OCI-LY7 (cell line): ENCODE results near the gene NWD2. TPM values are rescaled to one million over a fixed set of nuclear protein-coding genes. Genes with fewer than 3 reads are reported as not detected.

ENCODE experiments used
- BruUV-seq: library from RNA; stranded (reverse); fragments of 400-500 nt; replicated peaks from 2 replicates; lab custom pipeline; 2021; lab: Mats Ljungman, UMichigan
- CTCF ChIA-PET: fragments of 300-600 bp; sonication (Branson Sonifier 250); formaldehyde crosslinking; loops from one replicate; lab custom pipeline; 2022; ENCODE audit warnings: antibody characterized with exemption; ENCODE audit not compliant: unreplicated experiment; lab: Charles Lee
- POLR2A ChIA-PET: fragments of 300-600 bp; sonication (Branson Sonifier 250); formaldehyde crosslinking; loops from one replicate; lab custom pipeline; 2022; ENCODE audit warnings: antibody characterized with exemption; lab: Charles Lee
- DNase-seq: peaks from one replicate; pipeline ENCODE4 v3.0.0-alpha.2; 2015; ENCODE audit warnings: low spot score
- H2AFZ ChIP-seq: fragments of 200-600 bp; sonication (generic), shearing (Covaris generic); 2 replicates; pipeline ENCODE4 v1.6.1; 2014; ENCODE audit warnings: mild to moderate bottlenecking, antibody characterized with exemption, low read length, moderate library complexity
- H3K27ac ChIP-seq: fragments of 200-600 bp; sonication (generic); 2 replicates; pipeline ENCODE4 v1.5.1; 2014; ENCODE audit warnings: mixed run types, low read depth, mild to moderate bottlenecking, moderate library complexity, low read length, inconsistent platforms; ENCODE audit not compliant: poor library complexity, severe bottlenecking
- H3K36me3 ChIP-seq: fragments of 200-600 bp; sonication (generic); 2 replicates; pipeline ENCODE4 v1.6.1; 2014; ENCODE audit warnings: mild to moderate bottlenecking, antibody characterized with exemption, low read length, moderate library complexity, mixed read lengths; ENCODE audit not compliant: insufficient read depth
- H3K4me1 ChIP-seq: fragments of 200-600 bp; sonication (generic); 2 replicates; pipeline ENCODE4 v1.5.1; 2014; ENCODE audit warnings: mild to moderate bottlenecking, low read length; ENCODE audit not compliant: insufficient read depth, poor library complexity, severe bottlenecking
- H3K4me2 ChIP-seq: fragments of 200-600 bp; sonication (generic); 2 replicates; pipeline ENCODE4 v1.6.1; 2014; ENCODE audit warnings: mild to moderate bottlenecking, low read length
- H3K4me3 ChIP-seq: fragments of 200-600 bp; sonication (generic); 2 replicates; pipeline ENCODE4 v1.5.1; 2014; ENCODE audit warnings: mild to moderate bottlenecking, low read depth, low read length; ENCODE audit not compliant: poor library complexity, severe bottlenecking
- H3K79me2 ChIP-seq: fragments of 200-600 bp; sonication (generic); 2 replicates; pipeline ENCODE4 v1.6.1; 2016; ENCODE audit warnings: low read depth, mild to moderate bottlenecking, low read length, moderate library complexity, mixed read lengths; ENCODE audit not compliant: insufficient read depth
- H3K9me2 ChIP-seq: fragments of 200-600 bp; sonication (generic); 2 replicates; pipeline ENCODE4 v1.6.1; 2016; ENCODE audit warnings: mild to moderate bottlenecking, low read length, mixed read lengths; ENCODE audit not compliant: insufficient read depth
- H3K9me3 ChIP-seq: fragments of 200-600 bp; sonication (generic); 2 replicates; pipeline ENCODE4 v1.6.1; 2014; ENCODE audit warnings: mild to moderate bottlenecking, mixed run types, low read length, mixed read lengths
- H4K20me1 ChIP-seq: fragments of 200-600 bp; sonication (generic); 2 replicates; pipeline ENCODE4 v1.6.1; 2014; ENCODE audit warnings: mild to moderate bottlenecking, antibody characterized with exemption, low read length, moderate library complexity, mixed read lengths; ENCODE audit not compliant: insufficient read depth
- CTCF ChIP-seq: fragments of 200-600 bp; sonication (generic); conservative IDR thresholded peaks from 2 replicates; pipeline ENCODE4 v1.5.1; 2014; ENCODE audit warnings: mild to moderate bottlenecking, antibody characterized with exemption, low read length, moderate library complexity, mixed read lengths
- EZH2phosphoT487 ChIP-seq: fragments of 200-600 bp; sonication (generic); IDR thresholded peaks from 2 replicates; pipeline ENCODE4 v1.6.1; 2018; ENCODE audit warnings: low read depth, borderline replicate concordance, mild to moderate bottlenecking, mixed run types, antibody characterized with exemption, low read length, moderate library complexity, mixed read lengths
- intact Hi-C: fragments of 100-400 bp; cut with micrococcal nuclease; formaldehyde crosslinking; loops from one replicate; pipeline ENCODE4 v1.10.0; 2022; ENCODE audit not compliant: unreplicated experiment
- total RNA-seq, 2 experiments: library from RNA; depleted of rRNA in 1 of 2; stranded (reverse); fragments of >200 nt in 1 of 2; shearing (Covaris generic) in 1 of 2; gene quantifications; 2 replicates each; pipeline ENCODE4 v1.2.3, GENCODE V29; 2014 to 2022

Gene NWD2
- total RNA-seq, 2 experiments from 2014 or later, result not detected

- no peaks in the 10 kb centered on the region for H4K20me1 ChIP-seq
- H3K27ac ChIP-seq, result no peak overlapping the region
- H3K4me3 ChIP-seq, result no peak overlapping the region
- no peak overlapping the region for H2AFZ ChIP-seq
- TF ChIP-seq EZH2phosphoT487, result no peak
- no peak for TF ChIP-seq CTCF
- H3K9me2 ChIP-seq, result no peaks in the 10 kb centered on the region
- no peaks in the 10 kb centered on the region for H3K9me3 ChIP-seq
- ChIA-PET CTCF (no interaction called here), POLR2A (no interaction called here)
- intact Hi-C loops, result no loop called here
- no peak overlapping the region for H3K4me2 ChIP-seq
- no peaks in the 10 kb centered on the region for H3K4me1 ChIP-seq
- DNase-seq, result no peak
- no TSS peak for BruUV-seq
- no peaks in the 10 kb centered on the region for H3K79me2 ChIP-seq
- H3K36me3 ChIP-seq, result no peaks in the 10 kb centered on the region
Observed at GRCh38 chr4:37470245-37470644, 225.7 kb downstream of the NWD2 start.

GRCh38 chr4:37471093-37471492 lies 226.6 kb downstream of the NWD2 start:
- CTCF ChIA-PET, result no interaction called here
- intact Hi-C loops, result no loop called here
- POLR2A ChIA-PET, result no interaction called here

More at GRCh38 chr4:37471093-37471492, 226.6 kb downstream of the NWD2 start:
- Histone ChIP-seq H2AFZ (no peak overlapping the region), H3K4me1 (no peaks in the 10 kb centered on the region), H3K27ac (no peak overlapping the region), H3K79me2 (no peaks in the 10 kb centered on the region), H3K4me2 (no peak overlapping the region), H3K9me2 (no peaks in the 10 kb centered on the region), H4K20me1 (no peaks in the 10 kb centered on the region), H3K9me3 (no peaks in the 10 kb centered on the region), H3K4me3 (no peak overlapping the region), H3K36me3 (no peaks in the 10 kb centered on the region)
- TF ChIP-seq EZH2phosphoT487 (no peak), CTCF (no peak)
- DNase-seq, result no peak
- no TSS peak for BruUV-seq
